Mesendoderm (in vitro differentiated cells): ENCODE results near the gene ADGRV1.

Experiments used
- DNase-seq: peaks from one replicate; pipeline ENCODE4 v3.0.0; 2013
- H2AK5ac ChIP-seq: 2 replicates; pipeline ENCODE4 v1.6.1; 2013; ENCODE audit warnings: low read length, inconsistent platforms
- H2BK120ac ChIP-seq: 2 replicates; pipeline ENCODE4 v1.6.1; 2013; ENCODE audit warnings: low read depth, mild to moderate bottlenecking, low read length, moderate library complexity, mixed read lengths
- H2BK15ac ChIP-seq: replicated peaks from 2 replicates; pipeline ENCODE4 v1.6.1; 2013; ENCODE audit warnings: low read depth, mild to moderate bottlenecking, moderate library complexity
- H2BK5ac ChIP-seq: 2 replicates; pipeline ENCODE4 v1.6.1; 2013; ENCODE audit warnings: low read length, inconsistent platforms
- H3K18ac ChIP-seq: 2 replicates; pipeline ENCODE4 v1.6.1; 2013; ENCODE audit warnings: mild to moderate bottlenecking, low read length, mixed read lengths
- H3K23ac ChIP-seq: one replicate; pipeline ENCODE4 v1.6.1; 2013; ENCODE audit warnings: low read length
- H3K27ac ChIP-seq: 2 replicates; pipeline ENCODE4 v1.5.1; 2013; ENCODE audit warnings: low read depth, mild to moderate bottlenecking, inconsistent platforms, low read length, moderate library complexity
- H3K27me3 ChIP-seq: 2 replicates; pipeline ENCODE4 v1.6.1; 2013; ENCODE audit warnings: low read length, control low read depth, mild to moderate bottlenecking, inconsistent platforms; ENCODE audit not compliant: insufficient read depth, poor library complexity
- H3K36me3 ChIP-seq: 2 replicates; pipeline ENCODE4 v1.6.1; 2013; ENCODE audit warnings: low read length, inconsistent platforms; ENCODE audit not compliant: control insufficient read depth, insufficient read depth
- H3K4ac ChIP-seq: one replicate; pipeline ENCODE4 v1.6.1; 2013; ENCODE audit warnings: low read depth, mild to moderate bottlenecking, low read length, moderate library complexity
- H3K4me1 ChIP-seq: 2 replicates; pipeline ENCODE4 v1.6.1; 2013; ENCODE audit warnings: low read depth, low read length, inconsistent platforms; ENCODE audit not compliant: control insufficient read depth
- H3K4me2 ChIP-seq: 2 replicates; pipeline ENCODE4 v1.6.1; 2013; ENCODE audit warnings: low read length
- H3K4me3 ChIP-seq: 2 replicates; pipeline ENCODE4 v1.5.1; 2013; ENCODE audit warnings: mild to moderate bottlenecking, low read length
- H3K56ac ChIP-seq: one replicate; pipeline ENCODE4 v1.6.1; 2013; ENCODE audit warnings: low read length
- H3K79me1 ChIP-seq: 2 replicates; pipeline ENCODE4 v1.6.1; 2013; ENCODE audit warnings: low read length, inconsistent platforms
- H3K79me2 ChIP-seq: 2 replicates; pipeline ENCODE4 v1.6.1; 2013; ENCODE audit warnings: mild to moderate bottlenecking, low read length; ENCODE audit not compliant: control insufficient read depth, insufficient read depth
- H3K9ac ChIP-seq: 2 replicates; pipeline ENCODE4 v1.6.1; 2013; ENCODE audit warnings: low read length, inconsistent platforms
- H4K5ac ChIP-seq: one replicate; pipeline ENCODE4 v1.6.1; 2013; ENCODE audit warnings: low read length
- H4K8ac ChIP-seq: one replicate; pipeline ENCODE4 v1.6.1; 2013; ENCODE audit warnings: low read depth, mild to moderate bottlenecking, control low read depth, low read length, moderate library complexity
- WGBS: extraction: QIAGEN DNeasy Blood & Tissue Kit; methylation state at CpG from one replicate; pipeline ENCODE4 v1.1.7; 2013; ENCODE audit warnings: low lambda C conversion rate, missing lambda C conversion rate; ENCODE audit not compliant: insufficient coverage; ENCODE audit errors: extremely low coverage; 5-methylcytosine and 5-hydroxymethylcytosine counted together

The ADGRV1 gene

DNA sequence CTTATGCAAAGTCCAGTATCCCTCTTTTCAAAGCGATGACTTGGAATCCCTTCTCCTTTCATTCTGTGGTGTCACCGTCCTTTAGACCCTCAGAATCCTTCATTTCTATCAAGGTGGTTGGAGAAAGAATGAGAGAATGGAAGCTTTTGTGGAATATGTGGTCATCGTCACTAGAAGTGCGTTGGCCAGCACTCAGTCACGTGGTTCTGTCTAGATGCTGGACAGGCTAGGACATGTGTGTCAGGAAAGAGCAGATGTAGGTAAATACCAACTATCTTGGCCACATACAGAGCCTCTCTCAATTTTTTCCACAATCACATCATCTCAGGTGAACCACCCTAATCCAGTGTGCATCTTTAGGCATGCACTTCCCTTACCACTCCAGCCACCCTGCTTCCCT is 618.5 kb downstream of the ADGRV1 start:
- Histone ChIP-seq H3K4ac (no peak overlapping the region), H3K27me3 (no peaks in the 10 kb centered on the region), H2AK5ac (no peak overlapping the region), H2BK5ac (no peak overlapping the region), H3K23ac (no peak overlapping the region), H3K79me1 (no peaks in the 10 kb centered on the region), H4K5ac (no peak overlapping the region), H3K56ac (no peak overlapping the region), H2BK120ac (no peak overlapping the region), H3K18ac (no peak overlapping the region), H3K4me1 (no peaks in the 10 kb centered on the region), H3K4me3 (no peak overlapping the region), H3K79me2 (no peaks in the 10 kb centered on the region), H3K27ac (no peak overlapping the region), H3K36me3 (no peaks in the 10 kb centered on the region), H3K9ac (no peak overlapping the region), H2BK15ac (no peak overlapping the region), H3K4me2 (no peak overlapping the region), H4K8ac (no peak overlapping the region)
- no CpG with 5 or more reads among the region's 5 CpGs for WGBS
- no peak for DNase-seq

DNA sequence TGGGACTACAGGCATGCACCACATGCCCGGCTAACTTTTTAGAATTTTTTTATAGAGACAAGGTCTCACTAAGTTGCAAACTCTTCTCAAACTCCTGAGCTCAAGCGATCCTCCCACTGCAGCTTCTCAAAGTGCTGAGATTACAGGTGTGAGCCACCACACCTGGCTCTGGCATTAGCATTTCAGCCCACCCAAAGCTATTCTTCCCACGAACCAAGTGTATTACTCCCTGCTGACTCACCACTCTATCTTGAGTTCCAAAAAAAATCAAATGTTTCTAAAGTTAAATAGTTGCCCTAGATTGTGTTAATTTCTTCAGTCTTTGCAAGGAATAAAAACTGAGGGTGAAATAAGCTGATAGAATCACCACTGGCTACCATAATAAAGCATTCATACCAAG is 619.0 kb downstream of the ADGRV1 start:
- no peak for DNase-seq

DNA sequence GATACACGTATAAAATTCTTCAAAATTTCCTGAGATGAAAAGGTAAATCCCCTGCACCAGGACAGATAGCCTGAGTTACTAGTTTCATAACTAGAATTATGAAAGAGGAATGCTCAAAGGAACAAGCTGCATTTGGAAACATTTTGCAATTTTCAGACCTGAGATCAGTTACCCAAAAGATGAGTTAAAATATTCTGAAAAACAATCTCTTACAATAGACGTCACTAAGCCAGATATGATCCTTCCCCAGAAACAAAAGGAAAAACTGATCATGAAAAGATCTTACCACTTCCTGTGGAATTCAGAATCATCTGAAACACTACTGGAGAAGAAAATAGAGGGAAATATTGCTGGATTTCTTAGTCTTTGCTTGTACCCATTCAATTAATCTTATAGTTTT is 619.9 kb downstream of the ADGRV1 start:
- H3K27ac ChIP-seq = no peak overlapping the region
- no peak overlapping the region for H3K18ac ChIP-seq
- no peak overlapping the region for H4K8ac ChIP-seq
- H3K36me3 ChIP-seq = no peaks in the 10 kb centered on the region
- H3K9ac ChIP-seq = no peak overlapping the region
- no peak overlapping the region for H2BK15ac ChIP-seq
- H2BK120ac ChIP-seq = no peak overlapping the region
- no peak for DNase-seq
- WGBS = no CpG with 5 or more reads among the region's 2 CpGs
- no peak overlapping the region for H3K4me3 ChIP-seq
- no peak overlapping the region for H3K4me2 ChIP-seq
- H3K4me1 ChIP-seq = no peaks in the 10 kb centered on the region
- no peak overlapping the region for H2BK5ac ChIP-seq
- H4K5ac ChIP-seq = no peak overlapping the region
- no peaks in the 10 kb centered on the region for H3K79me1 ChIP-seq
- no peak overlapping the region for H3K4ac ChIP-seq
- H3K27me3 ChIP-seq = no peaks in the 10 kb centered on the region
- H3K23ac ChIP-seq = no peak overlapping the region
- H2AK5ac ChIP-seq = no peak overlapping the region
- H3K79me2 ChIP-seq = no peaks in the 10 kb centered on the region
- no peak overlapping the region for H3K56ac ChIP-seq

More for the DNA sequence above, 619.0 kb downstream of the ADGRV1 start:
- Histone ChIP-seq H3K79me2 (no peaks in the 10 kb centered on the region), H2BK15ac (no peak overlapping the region), H3K23ac (no peak overlapping the region), H3K4ac (no peak overlapping the region), H3K9ac (no peak overlapping the region), H3K18ac (no peak overlapping the region), H3K4me2 (no peak overlapping the region), H3K27ac (no peak overlapping the region), H2BK120ac (no peak overlapping the region), H3K27me3 (no peaks in the 10 kb centered on the region), H3K4me1 (no peaks in the 10 kb centered on the region), H3K36me3 (no peaks in the 10 kb centered on the region), H2AK5ac (no peak overlapping the region), H3K56ac (no peak overlapping the region), H2BK5ac (no peak overlapping the region), H4K8ac (no peak overlapping the region), H3K4me3 (no peak overlapping the region), H4K5ac (no peak overlapping the region), H3K79me1 (no peaks in the 10 kb centered on the region)
- no CpG with 5 or more reads among the region's 3 CpGs for WGBS

DNA sequence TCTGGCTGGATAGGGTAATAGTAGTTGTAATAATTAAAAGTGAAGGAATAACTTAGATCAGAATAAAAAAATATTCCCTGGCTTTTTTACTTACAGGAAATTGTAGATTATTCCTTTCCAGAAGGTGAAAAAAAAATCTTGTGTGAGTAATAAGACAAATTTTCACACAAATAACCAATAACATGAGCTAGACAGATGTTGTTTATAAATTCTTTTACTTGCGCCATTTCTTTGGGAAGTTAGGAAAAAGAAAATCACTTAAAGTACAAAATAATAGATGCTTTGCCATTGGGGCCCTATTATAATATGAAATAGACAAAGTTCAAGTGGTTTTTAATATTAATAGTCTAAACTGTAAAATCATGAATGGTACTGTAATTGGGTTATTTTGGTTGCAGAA is 620.4 kb downstream of the ADGRV1 start:
- Histone ChIP-seq H2AK5ac (no peak overlapping the region), H2BK120ac (no peak overlapping the region), H3K79me1 (no peaks in the 10 kb centered on the region), H3K9ac (no peak overlapping the region), H4K8ac (no peak overlapping the region), H3K27me3 (no peaks in the 10 kb centered on the region), H3K56ac (no peak overlapping the region), H3K79me2 (no peaks in the 10 kb centered on the region), H3K4me3 (no peak overlapping the region), H3K27ac (no peak overlapping the region), H3K4ac (no peak overlapping the region), H4K5ac (no peak overlapping the region), H3K18ac (no peak overlapping the region), H3K23ac (no peak overlapping the region), H2BK5ac (no peak overlapping the region), H3K4me1 (no peaks in the 10 kb centered on the region), H3K36me3 (no peaks in the 10 kb centered on the region), H3K4me2 (no peak overlapping the region), H2BK15ac (no peak overlapping the region)
- WGBS = no CpG with 5 or more reads among the region's 1 CpG
- no peak for DNase-seq

DNA sequence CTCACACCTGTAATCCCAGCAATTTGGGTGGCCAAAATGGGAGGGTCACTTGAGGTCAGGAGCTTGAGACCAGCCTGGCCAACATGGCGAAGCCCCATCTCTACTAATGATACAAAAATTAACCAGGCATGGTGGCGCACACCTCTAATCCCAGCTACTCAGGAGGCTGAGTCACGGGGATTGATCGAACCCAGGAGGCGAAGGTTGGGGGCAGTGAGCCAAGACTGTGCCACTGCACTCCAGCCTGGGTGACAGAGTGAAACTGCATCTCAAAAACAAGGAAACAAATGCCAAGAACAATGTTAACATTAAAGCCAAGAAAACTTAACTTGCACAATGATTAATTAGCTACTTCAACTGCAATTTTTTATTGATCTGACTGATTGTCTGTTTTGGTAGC is 621.9 kb downstream of the ADGRV1 start:
- Histone ChIP-seq H3K4ac (no peak overlapping the region), H2BK120ac (no peak overlapping the region), H3K23ac (no peak overlapping the region), H3K9ac (no peak overlapping the region), H3K4me1 (no peaks in the 10 kb centered on the region), H3K79me1 (no peaks in the 10 kb centered on the region), H3K27ac (no peak overlapping the region), H3K79me2 (no peaks in the 10 kb centered on the region), H3K4me3 (no peak overlapping the region), H4K8ac (no peak overlapping the region), H3K36me3 (no peaks in the 10 kb centered on the region), H3K27me3 (no peaks in the 10 kb centered on the region), H2AK5ac (no peak overlapping the region), H3K56ac (no peak overlapping the region), H3K18ac (no peak overlapping the region), H2BK15ac (no peak overlapping the region), H4K5ac (no peak overlapping the region), H3K4me2 (no peak overlapping the region), H2BK5ac (no peak overlapping the region)
- no CpG with 5 or more reads among the region's 5 CpGs for WGBS
- DNase-seq = no peak

DNA sequence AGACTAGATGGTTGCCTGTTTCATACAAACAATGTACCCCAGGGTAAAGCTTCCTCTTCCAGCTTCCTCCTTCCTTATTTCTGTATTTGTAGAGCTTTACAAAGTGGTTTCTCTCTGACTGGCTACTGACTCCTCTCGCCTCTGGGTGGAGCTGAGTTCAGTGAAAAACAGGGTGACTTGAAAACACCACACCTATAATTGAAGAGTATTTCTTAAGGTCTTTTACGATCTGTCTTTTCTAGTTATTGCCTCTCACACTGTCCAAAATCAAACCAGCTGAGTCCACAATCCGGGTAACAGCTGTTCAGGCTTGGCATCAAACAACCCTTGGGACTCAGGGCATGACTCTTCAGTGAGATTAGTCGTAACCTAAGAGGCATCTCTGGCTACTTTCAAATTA is 624.2 kb downstream of the ADGRV1 start:
- H3K27ac ChIP-seq = no peak overlapping the region
- no peak overlapping the region for H4K8ac ChIP-seq
- H2BK15ac ChIP-seq = no peak overlapping the region
- no peak overlapping the region for H2BK5ac ChIP-seq
- H3K4me1 ChIP-seq = no peaks in the 10 kb centered on the region
- no CpG with 5 or more reads among the region's 4 CpGs for WGBS
- no peak overlapping the region for H3K4me2 ChIP-seq
- no peak overlapping the region for H3K56ac ChIP-seq
- no peak overlapping the region for H2BK120ac ChIP-seq
- H4K5ac ChIP-seq = no peak overlapping the region
- H3K36me3 ChIP-seq = no peaks in the 10 kb centered on the region
- H3K23ac ChIP-seq = no peak overlapping the region
- no peak overlapping the region for H2AK5ac ChIP-seq
- peak; percentile 21 for DNase-seq
- H3K79me1 ChIP-seq = no peaks in the 10 kb centered on the region
- H3K4ac ChIP-seq = no peak overlapping the region
- H3K9ac ChIP-seq = no peak overlapping the region
- no peak overlapping the region for H3K4me3 ChIP-seq
- no peaks in the 10 kb centered on the region for H3K27me3 ChIP-seq
- H3K18ac ChIP-seq = peak overlapping the region; percentile 39
- no peaks in the 10 kb centered on the region for H3K79me2 ChIP-seq
